ENCODE results near the gene SHLD1.
A peak's percentile ranks its signal among the peaks of the same experiment; 100 is the strongest.

The SHLD1 gene

DNA sequence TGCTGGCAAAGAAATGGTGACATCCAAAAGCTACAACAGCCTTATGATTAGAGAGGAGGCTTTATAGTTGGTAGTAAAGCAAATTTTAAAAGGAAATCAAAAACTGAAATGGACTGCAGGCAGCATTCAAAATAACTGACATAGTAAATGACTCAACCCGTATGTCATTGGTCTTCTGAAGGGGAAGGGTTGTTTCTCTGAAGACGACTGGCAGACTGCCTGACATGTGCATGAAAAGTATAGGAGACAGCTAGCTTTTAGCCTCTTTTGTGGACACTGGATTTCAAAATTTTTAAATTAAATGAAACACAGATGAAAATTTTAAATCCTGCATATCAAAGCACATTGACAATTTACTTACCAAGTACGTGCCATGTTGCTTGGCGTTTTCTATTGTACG is 109.4 kb downstream of the SHLD1 start:
- no peak for DNase-seq

DNA sequence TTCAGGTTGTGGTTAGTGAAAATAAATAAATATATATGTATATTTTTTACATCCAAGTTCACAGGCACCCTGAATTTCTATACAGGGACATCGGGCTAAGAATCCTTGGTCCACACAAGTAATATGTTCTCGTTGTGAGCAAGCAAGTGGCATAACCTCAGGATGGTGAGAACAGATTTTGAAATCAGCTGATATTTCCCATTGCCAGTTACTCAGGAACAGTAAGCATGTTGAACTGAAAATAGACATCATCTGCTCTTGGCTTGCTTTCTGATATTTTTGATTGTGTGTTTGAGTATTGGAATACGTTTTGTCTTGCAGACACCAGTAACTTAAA is 112.5 kb downstream of the SHLD1 start:
- DNase-seq, result peak in 1 of 2 experiments; percentile 21

DNA sequence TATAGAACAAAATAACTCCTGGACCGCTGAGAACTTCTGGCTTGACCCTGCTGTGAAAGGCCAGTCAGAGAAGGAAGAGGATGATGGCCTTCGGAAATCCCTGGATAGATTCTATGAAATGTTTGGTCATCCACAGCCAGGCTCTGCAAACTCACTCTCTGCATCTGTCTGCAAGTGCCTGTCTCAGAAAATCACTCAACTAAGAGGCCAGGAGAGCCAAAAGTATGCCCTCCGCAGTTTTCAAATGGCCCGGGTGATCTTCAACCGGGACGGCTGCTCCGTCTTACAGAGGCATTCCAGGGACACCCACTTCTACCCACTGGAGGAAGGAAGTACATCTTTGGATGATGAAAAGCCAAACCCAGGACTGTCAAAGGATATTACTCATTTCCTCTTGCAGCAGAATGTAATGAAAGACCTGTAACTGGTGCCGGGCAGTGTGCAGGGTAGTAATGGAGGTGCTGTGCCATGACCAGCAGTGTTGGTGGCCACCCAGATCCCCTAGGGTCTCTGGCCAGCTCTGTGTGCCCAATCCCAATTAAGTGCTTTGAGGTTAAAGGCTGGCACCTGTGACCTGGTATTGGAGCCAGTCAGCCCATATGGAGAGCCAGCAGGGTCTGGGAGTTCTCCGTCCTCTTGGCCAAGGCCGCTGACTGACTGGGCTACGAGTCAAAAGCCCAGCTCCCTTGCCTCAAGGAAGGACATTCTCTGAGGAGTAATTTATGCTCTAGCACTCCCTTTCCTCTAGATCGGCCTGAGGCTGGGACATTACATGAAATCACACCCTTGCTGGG is 113.0 kb downstream of the SHLD1 start:
- peak in 1 of 2 experiments; percentile 56 for DNase-seq

DNA sequence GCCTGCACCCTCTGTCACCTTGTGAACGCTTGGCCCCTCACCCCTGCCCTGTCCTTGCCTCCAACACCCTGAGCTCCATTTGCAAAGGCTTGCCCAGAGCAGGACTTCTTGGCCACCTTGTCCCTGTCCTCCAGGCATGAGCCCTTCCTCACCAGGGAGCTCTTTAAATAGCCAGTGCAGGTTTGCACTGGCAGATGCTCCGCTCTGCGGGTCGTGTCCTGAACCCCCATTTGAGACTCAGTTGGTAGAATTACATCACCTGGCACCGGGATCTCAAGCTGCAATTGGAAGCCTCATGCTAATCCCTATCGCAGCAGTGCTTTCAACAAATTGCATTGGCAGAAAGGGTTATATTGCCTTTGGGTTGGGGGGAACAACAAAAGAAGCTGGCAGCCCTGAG is 114.2 kb downstream of the SHLD1 start:
- DNase-seq, result peak in 1 of 2 experiments; percentile 28

DNA sequence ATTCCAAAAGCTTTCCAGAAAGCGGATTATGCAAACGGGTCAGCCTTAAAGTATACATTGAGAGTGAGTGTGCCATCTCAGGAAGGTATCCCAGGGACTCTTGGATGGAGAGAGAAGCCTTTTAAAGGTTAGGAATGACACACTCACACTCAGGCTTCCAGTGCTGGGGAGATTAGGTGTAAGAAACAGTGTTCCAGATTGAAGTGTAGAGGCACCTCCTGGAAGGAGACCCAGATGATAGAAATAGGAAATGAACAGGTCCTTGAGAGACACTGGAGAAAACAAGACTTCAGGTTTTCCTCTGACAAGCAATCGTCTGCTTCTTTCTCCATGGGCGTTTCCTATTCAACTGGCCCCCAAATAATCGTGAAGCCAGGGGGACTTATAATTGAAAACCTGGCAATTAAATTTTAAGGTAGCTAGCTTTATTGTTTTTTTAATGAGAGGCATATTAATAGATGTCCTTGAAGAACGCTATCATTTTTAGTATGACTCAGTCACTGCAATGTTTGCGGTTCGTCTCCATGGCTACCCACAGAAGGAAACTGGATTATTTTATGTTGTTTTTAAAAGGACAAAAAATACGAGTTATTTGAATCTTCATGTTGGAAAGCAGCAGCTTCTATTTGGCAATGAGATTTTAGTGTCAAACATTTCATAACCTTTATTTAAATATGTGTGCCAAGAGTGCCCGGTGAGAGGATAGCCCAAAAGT is 114.8 kb downstream of the SHLD1 start:
- DNase-seq, result no peak

DNA sequence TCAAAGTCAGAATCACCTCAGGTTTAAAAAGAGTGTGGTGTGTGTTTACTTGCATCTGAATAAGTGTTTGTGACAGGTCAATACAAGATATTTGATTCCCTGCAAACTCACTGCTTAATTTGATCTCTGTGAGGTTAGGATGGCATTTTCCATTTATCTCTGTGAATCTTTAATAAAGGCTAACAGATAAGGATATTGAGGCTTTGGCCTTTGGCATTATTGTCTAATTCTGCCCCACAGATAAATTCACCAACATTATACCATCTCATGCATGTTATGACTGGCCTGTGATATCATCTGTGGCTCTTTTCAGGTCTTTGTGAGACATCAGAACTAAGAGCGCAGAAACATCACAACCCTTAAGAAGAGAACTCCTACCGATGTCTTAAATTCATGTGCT is 115.4 kb downstream of the SHLD1 start:
- no peak for DNase-seq

DNA sequence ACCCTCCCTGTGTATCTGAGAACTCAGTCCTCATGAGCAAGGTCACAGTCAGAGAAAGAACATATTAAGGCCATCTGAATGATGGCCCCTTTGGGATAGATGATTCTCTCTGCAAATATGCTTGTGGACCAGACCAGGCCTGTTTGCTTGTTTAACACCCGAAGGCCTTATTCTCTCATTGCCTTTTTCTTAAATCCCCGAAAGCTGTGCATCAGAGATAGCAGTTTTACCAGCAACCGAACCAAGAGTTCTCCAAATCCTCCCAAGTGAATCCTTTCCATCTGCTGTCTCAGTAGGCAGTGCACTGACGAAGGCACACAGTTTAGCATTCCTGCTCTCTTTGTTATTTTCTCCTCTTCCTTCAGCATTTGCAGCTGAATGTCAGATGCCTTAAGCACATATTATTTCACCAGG is 120.4 kb downstream of the SHLD1 start:
- peak in 1 of 2 experiments; percentile 9 for DNase-seq

DNA sequence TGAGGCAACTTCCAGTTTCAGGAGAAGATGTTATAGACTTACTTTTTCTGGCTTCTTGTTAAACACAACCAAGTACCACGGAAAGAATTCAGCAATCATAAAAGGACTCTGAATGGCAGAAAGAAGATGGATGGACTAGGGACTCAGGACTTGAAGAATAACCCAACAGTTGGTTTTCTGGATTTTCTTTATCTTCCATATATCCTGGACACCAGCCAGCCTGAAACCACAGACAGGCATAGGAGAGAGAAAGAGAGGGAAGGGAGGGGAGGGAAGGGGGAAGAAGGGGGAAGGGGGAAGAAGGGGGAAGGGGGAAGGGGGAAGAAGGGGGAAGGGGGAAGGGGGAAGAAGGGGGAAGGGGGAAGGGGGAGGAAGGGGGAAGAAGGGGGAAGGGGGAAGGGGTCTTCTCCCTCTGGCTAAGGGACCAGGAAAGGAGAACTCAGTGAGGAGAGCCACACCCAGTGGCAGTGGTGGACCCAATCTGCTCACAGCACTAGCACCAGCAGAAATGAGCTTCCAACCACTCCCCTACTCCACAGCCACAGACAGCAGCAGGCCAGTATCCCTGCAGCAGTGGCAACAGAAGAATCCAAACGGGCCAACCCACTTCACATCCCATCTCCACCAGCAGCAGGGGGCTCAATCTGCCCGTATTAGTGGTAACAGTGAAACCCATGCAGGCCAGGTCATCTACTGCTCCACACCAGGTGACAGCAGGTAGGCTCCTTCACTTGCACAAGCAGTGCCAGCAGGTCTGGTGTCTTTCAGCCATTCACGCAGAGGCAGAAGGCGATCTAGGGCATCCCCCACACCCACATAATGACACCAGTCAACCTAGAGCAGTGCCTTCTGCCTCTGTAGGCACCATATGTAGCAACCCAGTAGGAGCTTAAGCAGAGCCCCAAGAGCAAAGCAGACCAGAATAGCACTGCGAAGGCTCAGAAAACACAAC is 121.5 kb downstream of the SHLD1 start:
- no peak for DNase-seq

DNA sequence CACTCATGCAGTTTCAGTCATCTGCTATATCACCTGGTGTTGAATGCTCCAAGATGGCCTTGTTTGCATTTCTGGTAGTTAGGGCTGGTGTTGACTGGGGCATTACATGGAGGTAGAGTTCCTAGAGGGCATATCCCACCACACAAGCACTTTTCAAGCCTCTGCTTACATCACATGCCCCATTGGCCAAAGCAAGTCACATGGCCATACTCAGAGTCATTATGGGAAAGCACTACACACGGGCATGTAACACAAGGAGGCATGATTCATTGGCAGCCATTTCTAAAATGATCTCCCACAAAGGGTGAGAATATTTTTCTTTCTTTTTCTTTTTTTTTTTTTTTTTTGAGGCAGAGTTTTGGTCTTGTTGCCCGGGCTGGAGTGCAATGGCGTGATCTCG is 126.9 kb downstream of the SHLD1 start:
- DNase-seq, result no peak

DNA sequence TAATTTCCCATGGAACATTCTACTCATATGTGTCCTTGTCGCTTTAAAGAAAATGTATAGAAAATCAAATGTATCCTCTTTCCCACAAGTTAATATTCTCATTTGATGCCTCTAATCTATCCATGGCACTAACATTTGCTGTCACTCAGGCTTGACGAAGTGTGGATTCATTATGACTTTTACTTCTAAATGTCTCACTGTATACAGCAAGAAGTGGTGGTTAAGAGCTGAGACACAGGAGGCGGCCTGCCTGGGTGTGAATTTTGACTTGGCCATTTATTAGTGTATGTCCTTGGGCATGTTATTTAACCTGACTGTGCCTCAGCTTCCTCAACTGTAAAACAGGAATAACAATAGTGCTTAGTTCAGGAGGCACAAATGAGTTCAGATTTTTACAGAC is 130.1 kb downstream of the SHLD1 start:
- DNase-seq, result no peak

DNA sequence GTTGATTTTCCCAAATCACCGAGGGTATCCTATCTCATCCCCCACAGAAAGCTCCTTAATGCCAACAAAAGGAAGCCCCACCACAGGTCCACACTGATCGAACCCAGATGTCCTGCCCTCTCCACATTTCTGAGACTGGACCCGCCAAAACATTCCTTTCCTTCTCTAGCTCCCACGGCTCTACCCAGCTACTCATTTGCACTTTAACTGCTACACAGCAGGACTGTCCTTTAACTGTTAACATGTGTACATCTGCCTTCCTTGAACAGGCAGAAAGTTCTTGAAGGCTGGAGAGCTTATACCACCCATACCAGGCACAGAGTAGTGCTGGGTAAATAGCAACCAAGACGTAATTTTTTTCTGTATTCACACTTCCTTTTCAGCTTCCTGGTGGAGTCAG is 131.5 kb downstream of the SHLD1 start:
- no peak for DNase-seq

DNA sequence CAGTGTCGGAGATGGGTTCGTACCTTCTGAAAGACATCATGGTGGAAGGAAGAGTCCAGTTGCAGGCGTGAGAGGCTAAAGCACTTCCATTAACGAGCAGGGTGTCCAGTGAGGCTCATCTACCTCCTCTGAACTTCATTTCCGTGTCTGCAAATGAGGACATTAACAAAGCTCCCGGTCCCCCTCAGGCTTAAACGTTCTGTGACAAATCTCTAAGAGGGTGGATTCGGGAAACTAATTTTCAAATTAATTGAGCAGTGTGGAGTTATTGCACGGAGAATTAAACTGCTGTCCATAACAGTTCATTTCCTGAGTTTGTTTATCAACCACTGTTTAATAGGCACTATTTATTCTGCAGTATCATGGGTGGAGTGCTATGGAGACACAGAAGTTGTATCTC is 132.0 kb downstream of the SHLD1 start:
- DNase-seq, result no peak

DNA sequence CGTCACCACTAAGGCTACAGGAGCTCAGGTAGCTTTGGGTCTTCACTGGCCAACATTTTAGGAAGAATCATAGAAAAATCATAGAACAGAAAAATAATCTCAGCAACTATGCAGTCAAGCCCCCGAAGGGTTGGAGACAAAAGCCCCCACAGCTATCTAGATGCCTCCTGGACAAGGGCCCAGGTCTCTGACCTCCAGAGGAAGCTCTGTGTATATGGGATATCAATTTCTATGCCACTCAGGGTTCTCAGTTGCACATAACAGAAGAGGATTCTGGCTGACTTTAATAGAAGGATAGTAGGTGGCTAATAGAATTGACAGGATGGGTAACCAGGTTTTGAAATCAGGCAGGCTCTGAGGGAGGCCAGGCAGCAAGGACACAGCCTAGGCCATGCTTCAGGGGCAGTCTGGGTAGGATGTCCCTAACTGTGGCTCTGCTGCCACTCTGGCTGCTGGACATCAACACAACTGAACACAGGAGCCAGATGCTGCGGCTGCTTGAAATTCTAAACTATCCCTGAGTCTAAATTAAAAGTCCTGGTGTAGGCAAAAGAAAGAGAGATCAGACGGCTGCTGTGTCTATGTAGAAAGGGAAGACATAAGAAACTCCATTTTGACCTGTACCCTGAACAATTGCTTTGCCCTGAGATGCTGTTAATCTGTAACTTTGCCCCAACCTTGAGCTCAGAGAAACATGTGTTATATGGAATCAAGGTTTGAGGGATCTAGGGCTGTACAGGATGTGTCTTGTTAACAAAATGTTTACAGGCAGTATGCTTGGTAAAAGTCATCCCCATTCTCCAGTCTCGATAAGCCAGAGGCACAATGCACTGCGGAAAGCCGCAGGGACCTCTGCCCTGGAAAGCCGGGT is 134.5 kb downstream of the SHLD1 start:
- DNase-seq, result no peak

DNA sequence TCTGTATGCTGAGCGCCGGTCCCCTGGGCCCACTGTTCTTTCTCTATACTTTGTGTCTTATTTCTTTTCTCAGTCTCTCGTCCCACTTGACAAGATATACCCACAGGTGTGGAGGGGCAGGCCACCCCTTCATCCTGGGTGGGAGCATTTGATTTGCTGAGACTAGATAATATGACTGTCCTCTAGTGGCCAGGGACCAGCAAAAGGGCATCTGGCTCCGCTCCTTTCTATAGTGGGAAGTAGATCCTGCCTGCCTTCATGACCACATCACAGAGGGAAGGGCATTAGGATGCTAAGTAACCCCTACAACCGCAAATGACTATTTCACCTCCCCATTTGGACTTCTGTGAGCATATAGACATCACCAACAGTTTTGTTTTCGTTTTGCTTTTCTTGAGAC is 135.7 kb downstream of the SHLD1 start:
- peak; percentile 53 to 67 for DNase-seq

DNA sequence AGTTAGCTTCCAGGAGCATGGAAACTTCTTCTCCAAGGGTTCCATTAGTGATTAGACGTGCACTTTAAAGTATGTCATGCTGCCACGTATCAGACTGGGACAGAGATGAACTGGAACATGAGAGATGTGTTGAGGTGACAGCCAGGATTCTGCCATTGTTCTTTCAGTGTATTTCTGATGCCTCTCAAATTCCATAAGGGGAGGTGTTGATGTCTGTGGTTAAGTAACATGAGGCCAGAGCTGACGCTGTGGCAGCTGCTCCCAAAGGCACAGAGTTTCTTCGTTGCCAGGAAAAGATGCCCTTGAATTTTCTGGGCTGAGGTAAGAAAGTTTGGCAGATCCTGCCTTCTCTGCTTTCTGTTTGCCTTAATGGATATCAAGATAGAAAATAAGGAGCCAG is 136.6 kb downstream of the SHLD1 start:
- DNase-seq, result peak in 1 of 2 experiments; percentile 17

DNA sequence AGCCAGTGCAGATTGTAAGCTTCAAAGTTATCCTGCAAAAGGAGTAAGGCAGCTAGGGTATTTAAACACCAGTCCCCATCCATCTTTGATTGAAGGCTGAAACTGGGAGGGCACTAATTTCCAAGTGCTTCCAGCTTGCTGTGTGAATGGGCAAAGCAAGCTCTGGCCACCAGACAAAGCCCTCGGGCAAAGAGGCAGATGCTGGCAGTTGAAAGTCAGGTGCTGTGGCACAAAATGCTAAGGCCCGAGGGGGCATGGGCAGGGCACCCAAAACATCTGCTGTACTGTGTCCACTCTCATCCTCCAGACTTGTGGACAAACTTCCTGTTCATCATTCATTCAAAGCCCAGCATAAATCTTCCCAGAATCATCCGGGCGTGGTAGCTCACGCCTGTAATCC is 137.2 kb downstream of the SHLD1 start:
- DNase-seq, result no peak

DNA sequence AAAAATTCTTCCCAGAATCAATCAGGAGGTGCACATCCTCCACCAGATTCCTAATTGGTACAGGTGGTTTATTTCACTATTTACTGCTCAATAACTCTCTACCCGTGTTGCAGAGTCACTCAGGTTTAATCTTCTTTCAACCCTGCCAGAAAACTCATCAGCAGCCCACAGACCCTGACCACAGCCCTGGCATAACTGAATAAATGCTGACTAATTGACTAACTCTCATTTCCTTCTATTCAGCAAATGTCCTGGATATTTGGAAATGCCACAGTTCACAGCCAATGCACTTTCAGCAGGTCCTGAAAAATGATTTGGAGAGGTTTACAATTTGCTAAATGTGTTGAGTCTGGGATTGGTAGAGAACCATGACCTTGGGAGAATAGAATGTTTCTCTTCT is 137.8 kb downstream of the SHLD1 start:
- DNase-seq, result no peak

DNA sequence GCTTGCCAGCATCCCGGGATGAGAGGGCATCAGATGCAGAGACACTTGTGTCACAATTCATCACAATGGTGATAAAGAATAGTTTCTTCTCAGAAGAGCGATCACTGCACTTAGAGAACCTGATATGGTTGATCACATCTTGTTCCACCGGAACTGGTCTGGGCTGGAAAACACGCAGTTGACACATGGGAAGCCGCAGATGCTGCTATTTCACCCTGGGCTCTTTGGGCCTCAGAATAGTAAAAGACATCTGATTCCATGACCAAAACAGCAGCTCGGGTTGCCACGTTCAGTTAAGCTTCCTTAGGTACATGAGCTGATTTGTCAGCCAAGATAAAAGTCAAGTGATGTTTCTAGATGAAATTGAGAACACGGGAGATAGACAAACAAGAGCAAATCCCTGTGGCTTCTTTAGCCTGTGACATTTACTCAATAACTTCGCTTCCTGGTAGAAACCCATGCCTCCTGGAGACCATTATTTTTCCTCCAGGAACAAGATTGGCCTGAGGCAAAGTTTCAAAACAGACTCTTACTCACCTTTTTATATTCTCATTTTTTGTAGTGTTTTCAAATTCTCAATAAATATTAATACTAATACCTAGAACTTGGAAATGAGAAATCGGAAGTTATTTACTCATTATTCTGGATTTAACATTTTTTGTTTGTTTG is 140.7 kb downstream of the SHLD1 start:
- no peak for DNase-seq

DNA sequence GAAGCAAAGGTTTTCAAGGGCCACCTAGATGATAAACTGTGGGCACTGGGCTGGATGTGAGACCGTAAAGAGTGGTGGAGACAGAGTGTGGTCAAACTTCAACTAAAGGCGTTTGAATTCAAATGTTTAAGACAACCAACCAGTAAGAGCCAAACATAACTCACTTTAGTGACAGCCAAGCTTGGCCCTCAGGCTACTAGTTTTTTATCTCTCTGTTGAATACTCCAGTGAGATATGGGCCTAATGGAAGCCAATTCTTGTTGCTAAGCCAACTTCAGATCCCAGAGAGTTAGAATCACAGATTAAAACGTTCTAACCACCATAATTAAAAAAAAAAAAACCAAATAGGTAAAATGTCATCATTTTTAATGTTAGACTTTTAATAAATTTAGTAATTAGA is 142.9 kb downstream of the SHLD1 start:
- DNase-seq, result no peak

DNA sequence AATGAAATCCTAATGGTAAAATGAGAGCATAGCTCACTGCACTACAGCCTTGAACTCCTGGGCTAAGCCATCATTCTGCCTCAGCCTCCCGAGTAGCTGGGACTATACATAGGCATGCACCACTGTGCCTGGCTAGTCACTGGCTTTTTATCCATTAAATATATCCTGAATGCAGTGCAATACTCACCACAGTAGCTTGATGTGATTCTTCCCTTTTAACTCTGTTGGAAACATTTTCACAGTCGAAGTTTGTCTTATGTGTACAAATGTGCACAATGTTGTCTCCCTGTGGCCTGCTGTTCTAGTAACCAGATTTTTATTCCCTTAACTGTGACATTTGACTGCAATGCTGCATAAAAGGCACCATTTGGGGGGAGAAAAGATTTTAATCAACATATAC is 143.4 kb downstream of the SHLD1 start:
- no peak for DNase-seq

DNA sequence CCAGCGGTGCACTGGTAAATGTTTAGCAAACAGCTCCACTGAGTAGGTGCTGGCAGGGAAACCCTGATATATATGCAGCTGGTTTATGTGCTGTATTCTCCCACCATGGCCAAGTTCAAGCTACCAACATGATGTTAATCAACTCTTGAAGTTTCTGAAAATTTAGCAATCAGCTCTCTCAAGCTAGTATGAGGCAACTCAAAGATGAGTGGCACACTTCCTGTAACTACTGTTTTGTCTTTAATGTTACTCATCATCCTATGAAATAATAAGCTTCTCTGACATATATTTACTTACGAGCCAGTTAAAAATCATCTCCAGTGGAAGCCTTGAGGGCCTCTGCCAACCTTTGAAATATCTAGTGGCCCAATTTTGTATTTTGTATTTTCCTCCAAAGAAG is 145.4 kb downstream of the SHLD1 start:
- no peak for DNase-seq

DNA sequence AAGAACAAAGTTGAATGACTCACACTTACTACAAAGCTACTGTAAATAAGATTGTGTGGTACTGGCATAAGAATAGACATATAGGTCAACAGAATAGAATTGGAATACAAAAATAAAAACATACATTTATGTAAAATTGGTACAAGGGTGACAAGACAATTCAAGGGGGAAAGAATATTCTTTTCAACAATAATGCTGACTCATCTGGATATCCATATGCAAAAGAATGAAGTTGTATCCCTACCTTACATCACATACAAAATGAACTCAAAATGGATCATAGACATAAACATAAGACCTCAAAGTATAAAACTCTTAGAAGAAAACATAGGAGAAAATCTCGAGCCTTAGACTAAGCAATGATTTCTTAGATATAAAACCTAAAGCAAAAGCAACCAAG is 149.2 kb downstream of the SHLD1 start:
- no peak for DNase-seq
